ENCODE data around the gene MBNL2.

Gene MBNL2

DNA sequence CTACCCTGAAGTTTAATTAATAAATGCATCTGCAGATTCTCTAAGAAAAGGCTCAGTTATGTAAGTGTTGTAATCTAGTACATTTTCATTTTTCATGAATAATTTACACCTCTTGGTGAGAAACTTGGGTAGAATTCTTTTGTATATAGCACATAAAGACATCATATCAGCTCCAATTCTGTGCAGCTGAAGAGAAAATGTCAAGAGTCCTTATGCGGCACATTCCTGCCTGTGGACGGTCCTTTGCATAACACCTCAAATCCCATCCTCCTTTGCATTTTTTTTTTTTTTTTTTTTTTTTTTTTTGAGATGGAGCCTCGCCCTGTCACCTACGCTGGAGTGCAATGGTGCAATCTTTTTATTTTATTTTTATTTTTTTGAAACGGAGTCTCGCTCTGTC, 151.7 kb downstream of the MBNL2 start:
- TF ChIP-seq, protein P1, sequence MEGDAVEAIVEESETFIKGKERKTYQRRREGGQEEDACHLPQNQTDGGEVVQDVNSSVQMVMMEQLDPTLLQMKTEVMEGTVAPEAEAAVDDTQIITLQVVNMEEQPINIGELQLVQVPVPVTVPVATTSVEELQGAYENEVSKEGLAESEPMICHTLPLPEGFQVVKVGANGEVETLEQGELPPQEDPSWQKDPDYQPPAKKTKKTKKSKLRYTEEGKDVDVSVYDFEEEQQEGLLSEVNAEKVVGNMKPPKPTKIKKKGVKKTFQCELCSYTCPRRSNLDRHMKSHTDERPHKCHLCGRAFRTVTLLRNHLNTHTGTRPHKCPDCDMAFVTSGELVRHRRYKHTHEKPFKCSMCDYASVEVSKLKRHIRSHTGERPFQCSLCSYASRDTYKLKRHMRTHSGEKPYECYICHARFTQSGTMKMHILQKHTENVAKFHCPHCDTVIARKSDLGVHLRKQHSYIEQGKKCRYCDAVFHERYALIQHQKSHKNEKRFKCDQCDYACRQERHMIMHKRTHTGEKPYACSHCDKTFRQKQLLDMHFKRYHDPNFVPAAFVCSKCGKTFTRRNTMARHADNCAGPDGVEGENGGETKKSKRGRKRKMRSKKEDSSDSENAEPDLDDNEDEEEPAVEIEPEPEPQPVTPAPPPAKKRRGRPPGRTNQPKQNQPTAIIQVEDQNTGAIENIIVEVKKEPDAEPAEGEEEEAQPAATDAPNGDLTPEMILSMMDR (IDR thresholded peaks at IDR 0.05; ENCODE audit: insufficient read depth, low read length, poor library complexity, severe bottlenecking): no peak
- TF ChIP-seq EZH2phosphoT487 (conservative IDR thresholded peaks at IDR 0.05; ENCODE audit: low read length): no peak
- no peaks in the 10 kb centered on the region for H4K20me1 ChIP-seq (ENCODE audit: low read depth, low read length)
- no peaks in the 10 kb centered on the region for H3K27me3 ChIP-seq (ENCODE audit: low read length)

DNA sequence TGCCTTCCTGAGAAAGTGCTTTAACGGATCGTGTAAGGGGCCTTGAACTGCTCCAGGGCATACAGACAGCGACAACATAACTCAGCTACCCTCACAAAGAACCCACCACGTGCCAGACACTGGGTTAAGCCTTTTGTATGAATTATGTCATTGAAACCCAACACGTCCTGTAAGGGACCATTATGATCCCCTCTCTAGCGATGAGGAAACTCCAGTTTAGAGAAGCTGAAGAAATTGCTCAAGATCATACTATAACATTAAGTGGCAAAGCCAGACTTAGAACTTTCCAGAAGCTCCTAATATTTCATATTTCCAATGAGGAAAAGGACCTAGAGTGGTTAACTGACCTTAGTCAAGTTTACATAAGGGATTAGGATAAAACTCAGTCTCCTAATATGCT, 154.8 kb downstream of the MBNL2 start:
- no peaks in the 10 kb centered on the region for H4K20me1 ChIP-seq (ENCODE audit: low read depth, low read length)
- no peaks in the 10 kb centered on the region for H3K9me3 ChIP-seq (ENCODE audit: insufficient read depth, low read length)
- H3K79me2 ChIP-seq (ENCODE audit: insufficient read depth, low read length): no peaks in the 10 kb centered on the region
- no peak overlapping the region for H3K4me3 ChIP-seq (ENCODE audit: insufficient read depth, low read length, poor library complexity, severe bottlenecking)
- H3K4me2 ChIP-seq (ENCODE audit: low read depth, low read length, poor library complexity, severe bottlenecking): no peak overlapping the region
- H3F3A ChIP-seq (ENCODE audit: insufficient read depth): no peaks in the 10 kb centered on the region
- no peak overlapping the region for H3K9ac ChIP-seq (ENCODE audit: low read length)
- H3K36me3 ChIP-seq (ENCODE audit: low read length): no peaks in the 10 kb centered on the region
- H2AFZ ChIP-seq (ENCODE audit: low read depth, low read length, severe bottlenecking): no peak overlapping the region
- TF ChIP-seq, protein P1 (IDR thresholded peaks at IDR 0.05; ENCODE audit: insufficient read depth, low read length, poor library complexity, severe bottlenecking): no peak
- no peak overlapping the region for H3K27ac ChIP-seq (ENCODE audit: low read depth, low read length)
- no peaks in the 10 kb centered on the region for H3K27me3 ChIP-seq (ENCODE audit: low read length)
- H3K9me2 ChIP-seq (replicated peaks; ENCODE audit: insufficient read depth, low read length): no peaks in the 10 kb centered on the region

More for the DNA sequence above, 151.7 kb downstream of the MBNL2 start:
- Histone ChIP-seq H3K4me3 (ENCODE audit: insufficient read depth, low read length, poor library complexity, severe bottlenecking) (no peak overlapping the region), H3K9ac (ENCODE audit: low read length) (no peak overlapping the region), H3K36me3 (ENCODE audit: low read length) (no peaks in the 10 kb centered on the region), H3K9me2 (replicated peaks; ENCODE audit: insufficient read depth, low read length) (no peaks in the 10 kb centered on the region), H3K27ac (ENCODE audit: low read depth, low read length) (no peak overlapping the region), H3F3A (ENCODE audit: insufficient read depth) (no peaks in the 10 kb centered on the region), H3K79me2 (ENCODE audit: insufficient read depth, low read length) (no peaks in the 10 kb centered on the region), H2AFZ (ENCODE audit: low read depth, low read length, severe bottlenecking) (no peak overlapping the region), H3K9me3 (ENCODE audit: insufficient read depth, low read length) (no peaks in the 10 kb centered on the region), H3K4me2 (ENCODE audit: low read depth, low read length, poor library complexity, severe bottlenecking) (no peak overlapping the region)

DNA sequence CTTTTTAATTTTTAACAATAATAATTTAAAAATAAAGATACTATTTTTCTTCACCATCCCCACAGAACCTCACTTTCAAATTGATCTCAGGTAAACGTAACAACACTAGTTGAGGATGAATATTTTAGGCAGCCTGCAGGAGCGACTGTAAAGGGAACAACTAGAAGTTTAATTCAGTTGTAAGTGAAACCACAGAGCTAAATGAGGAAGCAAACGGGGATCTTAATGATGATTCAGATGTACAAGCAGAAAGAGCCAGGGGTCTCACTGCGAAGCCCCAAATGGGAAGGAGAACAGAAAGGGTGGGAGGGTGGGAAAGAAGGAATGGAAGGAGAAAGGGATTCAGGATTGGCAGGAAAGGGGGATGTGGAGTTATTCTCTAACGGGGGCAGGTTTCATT, 157.3 kb downstream of the MBNL2 start:
- no peaks in the 10 kb centered on the region for H3K27me3 ChIP-seq (ENCODE audit: low read length)
- H3K27ac ChIP-seq (ENCODE audit: low read depth, low read length): no peak overlapping the region
- H3K36me3 ChIP-seq (ENCODE audit: low read length): no peaks in the 10 kb centered on the region
- no peak overlapping the region for H2AFZ ChIP-seq (ENCODE audit: low read depth, low read length, severe bottlenecking)
- H3K9ac ChIP-seq (ENCODE audit: low read length): no peak overlapping the region
- no peaks in the 10 kb centered on the region for H4K20me1 ChIP-seq (ENCODE audit: low read depth, low read length)
- H3K4me3 ChIP-seq (ENCODE audit: insufficient read depth, low read length, poor library complexity, severe bottlenecking): no peak overlapping the region
- no peaks in the 10 kb centered on the region for H3F3A ChIP-seq (ENCODE audit: insufficient read depth)
- TF ChIP-seq, protein P1 (IDR thresholded peaks at IDR 0.05; ENCODE audit: insufficient read depth, low read length, poor library complexity, severe bottlenecking): no peak
- TF ChIP-seq EZH2phosphoT487 (conservative IDR thresholded peaks at IDR 0.05; ENCODE audit: low read length): no peak
- H3K79me2 ChIP-seq (ENCODE audit: insufficient read depth, low read length): no peaks in the 10 kb centered on the region
- no peaks in the 10 kb centered on the region for H3K9me2 ChIP-seq (replicated peaks; ENCODE audit: insufficient read depth, low read length)
- H3K9me3 ChIP-seq (ENCODE audit: insufficient read depth, low read length): no peaks in the 10 kb centered on the region
- no peak overlapping the region for H3K4me2 ChIP-seq (ENCODE audit: low read depth, low read length, poor library complexity, severe bottlenecking)

GRCh38 chr13:97380696-97381095, 158.6 kb downstream of the MBNL2 start:
- Histone ChIP-seq H3K9me2 (replicated peaks; ENCODE audit: insufficient read depth, low read length) (no peaks in the 10 kb centered on the region), H3K27me3 (ENCODE audit: low read length) (no peaks in the 10 kb centered on the region), H3K9me3 (ENCODE audit: insufficient read depth, low read length) (no peaks in the 10 kb centered on the region), H3K4me3 (ENCODE audit: insufficient read depth, low read length, poor library complexity, severe bottlenecking) (no peak overlapping the region), H3K4me2 (ENCODE audit: low read depth, low read length, poor library complexity, severe bottlenecking) (no peak overlapping the region), H4K20me1 (ENCODE audit: low read depth, low read length) (no peaks in the 10 kb centered on the region), H2AFZ (ENCODE audit: low read depth, low read length, severe bottlenecking) (no peak overlapping the region), H3F3A (ENCODE audit: insufficient read depth) (no peaks in the 10 kb centered on the region), H3K36me3 (ENCODE audit: low read length) (no peaks in the 10 kb centered on the region), H3K79me2 (ENCODE audit: insufficient read depth, low read length) (no peaks in the 10 kb centered on the region), H3K27ac (ENCODE audit: low read depth, low read length) (no peak overlapping the region), H3K9ac (ENCODE audit: low read length) (no peak overlapping the region)
- TF ChIP-seq, protein P1 (IDR thresholded peaks at IDR 0.05; ENCODE audit: insufficient read depth, low read length, poor library complexity, severe bottlenecking): no peak
- no peak for TF ChIP-seq EZH2phosphoT487 (conservative IDR thresholded peaks at IDR 0.05; ENCODE audit: low read length)
